ENCODE measurements around the gene PLXNA2.

PLXNA2 gene

GRCh38 chr1:208006258-208006920 lies 237.8 kb downstream of the PLXNA2 start:
- FAIRE-seq, result no peak

GRCh38 chr1:208004851-208005250 lies 239.3 kb downstream of the PLXNA2 start:
- FAIRE-seq, result no peak

- FAIRE-seq, result no peak
Measured at GRCh38 chr1:208003241-208003640, 240.9 kb downstream of the PLXNA2 start.

GRCh38 chr1:208002672-208003071 lies 241.5 kb downstream of the PLXNA2 start:
- no peak for FAIRE-seq

GRCh38 chr1:208002078-208002477 lies 242.1 kb downstream of the PLXNA2 start:
- FAIRE-seq, result no peak

- no peak for FAIRE-seq
Measured at GRCh38 chr1:208000504-208000903, 243.7 kb downstream of the PLXNA2 start.

GRCh38 chr1:207999972-208000371 lies 244.2 kb downstream of the PLXNA2 start:
- no peak for FAIRE-seq

- no peak for FAIRE-seq
Measured at GRCh38 chr1:207999274-207999915, 244.8 kb downstream of the PLXNA2 start.

GRCh38 chr1:207998691-207999090 lies 245.5 kb downstream of the PLXNA2 start:
- no peak for FAIRE-seq

GRCh38 chr1:207997486-207998268 lies 246.5 kb downstream of the PLXNA2 start:
- no peak for FAIRE-seq

- FAIRE-seq, result no peak
Measured at GRCh38 chr1:207996636-207997035, 247.5 kb downstream of the PLXNA2 start.

- FAIRE-seq, result no peak
Measured at GRCh38 chr1:207995576-207995975, 248.6 kb downstream of the PLXNA2 start.

GRCh38 chr1:207993477-207994445 lies 250.4 kb downstream of the PLXNA2 start:
- no peak for FAIRE-seq

GRCh38 chr1:207992677-207993236 lies 251.4 kb downstream of the PLXNA2 start:
- FAIRE-seq, result no peak

- FAIRE-seq, result no peak
Measured at GRCh38 chr1:207991583-207992026, 252.6 kb downstream of the PLXNA2 start.

GRCh38 chr1:207990876-207991582 lies 253.2 kb downstream of the PLXNA2 start:
- no peak for FAIRE-seq

- FAIRE-seq, result no peak
Measured at GRCh38 chr1:207990455-207990854, 253.7 kb downstream of the PLXNA2 start.

GRCh38 chr1:207988326-207989165 lies 255.6 kb downstream of the PLXNA2 start:
- FAIRE-seq, result no peak

GRCh38 chr1:207987164-207987563 lies 257.0 kb downstream of the PLXNA2 start:
- no peak for FAIRE-seq

GRCh38 chr1:207985996-207986395 lies 258.2 kb downstream of the PLXNA2 start:
- FAIRE-seq, result no peak
